Measurements from ENCODE around the gene MSI2.

DNA sequence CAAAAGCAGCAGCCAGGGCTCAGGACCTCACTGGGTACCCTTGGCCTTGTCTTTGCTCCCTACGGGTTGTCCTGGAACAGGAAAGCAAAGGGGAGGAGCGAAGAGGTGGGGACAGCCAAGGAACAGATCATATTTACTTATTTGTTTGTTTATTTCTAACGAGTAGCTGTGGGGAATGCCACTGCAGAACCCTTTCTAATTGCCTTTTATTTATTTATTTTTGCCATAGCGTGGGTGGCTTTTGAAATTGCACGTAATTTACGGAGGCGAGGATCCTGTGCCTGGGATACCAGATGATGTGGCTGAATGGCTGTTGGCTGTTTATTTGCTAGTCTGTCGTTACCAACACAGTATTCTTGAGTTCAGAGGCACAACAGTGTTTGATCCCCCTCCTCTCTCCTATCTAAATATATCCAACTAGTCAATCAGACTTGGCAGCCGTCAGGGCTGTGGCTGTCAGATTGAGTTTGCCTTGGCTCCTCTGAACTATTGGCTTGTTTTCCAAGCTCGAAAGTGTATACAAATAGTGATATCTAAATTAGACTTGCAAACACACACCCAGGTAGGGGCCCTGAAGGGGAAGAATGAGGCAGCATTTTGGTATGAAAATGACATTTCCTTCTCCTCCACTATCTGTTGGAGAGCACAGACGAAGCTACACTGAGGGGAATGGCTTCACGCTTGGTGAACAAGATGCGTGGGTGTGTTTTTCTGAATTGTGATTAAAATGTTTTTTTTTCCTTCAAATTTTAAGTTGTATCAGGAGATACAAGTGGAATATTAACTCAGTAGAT lies 110.4 kb downstream of the MSI2 start:
- TF ChIP-seq CTCF (IDR thresholded peaks at IDR 0.05): no peak
- no peak for TF ChIP-seq EP300 (IDR thresholded peaks at IDR 0.05; ENCODE audit: borderline replicate concordance in 1 of 2, low read depth in 1 of 2, low read length in 1 of 2)
- TF ChIP-seq, protein P1, sequence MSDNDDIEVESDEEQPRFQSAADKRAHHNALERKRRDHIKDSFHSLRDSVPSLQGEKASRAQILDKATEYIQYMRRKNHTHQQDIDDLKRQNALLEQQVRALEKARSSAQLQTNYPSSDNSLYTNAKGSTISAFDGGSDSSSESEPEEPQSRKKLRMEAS (IDR thresholded peaks at IDR 0.05; ENCODE audit: low read depth): no peak
- no peak for TF ChIP-seq TEAD4 (IDR thresholded peaks at IDR 0.05; ENCODE audit: borderline replicate concordance, insufficient read depth)
- no peak for TF ChIP-seq GATA2 (CRISPR knock-in tag; IDR thresholded peaks at IDR 0.05)
- TF ChIP-seq MXI1 (IDR thresholded peaks at IDR 0.05; ENCODE audit: low read depth, low read length): no peak
- TF ChIP-seq POLR2AphosphoS5 (IDR thresholded peaks at IDR 0.05; ENCODE audit: low read depth, low read length): no peak
- TF ChIP-seq RXRA (IDR thresholded peaks at IDR 0.05; ENCODE audit: borderline replicate concordance, low read depth): no peak
- no peak for TF ChIP-seq RFX5 (IDR thresholded peaks at IDR 0.05; ENCODE audit: low read length)
- TF ChIP-seq, protein P2, sequence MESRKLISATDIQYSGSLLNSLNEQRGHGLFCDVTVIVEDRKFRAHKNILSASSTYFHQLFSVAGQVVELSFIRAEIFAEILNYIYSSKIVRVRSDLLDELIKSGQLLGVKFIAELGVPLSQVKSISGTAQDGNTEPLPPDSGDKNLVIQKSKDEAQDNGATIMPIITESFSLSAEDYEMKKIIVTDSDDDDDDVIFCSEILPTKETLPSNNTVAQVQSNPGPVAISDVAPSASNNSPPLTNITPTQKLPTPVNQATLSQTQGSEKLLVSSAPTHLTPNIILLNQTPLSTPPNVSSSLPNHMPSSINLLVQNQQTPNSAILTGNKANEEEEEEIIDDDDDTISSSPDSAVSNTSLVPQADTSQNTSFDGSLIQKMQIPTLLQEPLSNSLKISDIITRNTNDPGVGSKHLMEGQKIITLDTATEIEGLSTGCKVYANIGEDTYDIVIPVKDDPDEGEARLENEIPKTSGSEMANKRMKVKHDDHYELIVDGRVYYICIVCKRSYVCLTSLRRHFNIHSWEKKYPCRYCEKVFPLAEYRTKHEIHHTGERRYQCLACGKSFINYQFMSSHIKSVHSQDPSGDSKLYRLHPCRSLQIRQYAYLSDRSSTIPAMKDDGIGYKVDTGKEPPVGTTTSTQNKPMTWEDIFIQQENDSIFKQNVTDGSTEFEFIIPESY (IDR thresholded peaks at IDR 0.05; ENCODE audit: borderline replicate concordance, low read depth): no peak
